ENCODE data around the gene BTBD9. TPM values are rescaled to one million over a fixed set of nuclear protein-coding genes. Genes with fewer than 3 reads are reported as not detected.
"Not testable (repeated sequence)": the region's sequence is repeated elsewhere in the genome, so short reads cannot be mapped to it uniquely, and the experiment has no call there.

Gene BTBD9
- total and polyA plus RNA-seq, 10 donors = 1.2 to 43.1 (median 27.8) TPM

- intact Hi-C loops (cut with DNase I; ENCODE audit: low total_unique reads) = no loop called here
- 78 to 90% (median 79%) methylated on average over 1 of the region's 1 CpG for WGBS, 5 donors
- Histone ChIP-seq H3K27me3 (replicated peaks in 1 of 7) (no peaks in the 10 kb centered on the region), H3K36me3 (no peaks in the 10 kb centered on the region), H3K4me1 (peaks cover 0 to 50% (median 18%) of the 10 kb centered on the region in 6 donors), H3K9me3 (peaks cover 0 to 6% (median 0%) of the 10 kb centered on the region in 8 donors), H3K27ac (no peak overlapping the region), H3K4me3 (no peak overlapping the region)
- TF ChIP-seq POLR2A (IDR thresholded peaks at IDR 0.05) (no peak), CTCF (IDR thresholded peaks at IDR 0.05 in 8 of 11, conservative IDR thresholded peaks at IDR 0.05 in 3 of 11) (no peak), POLR2AphosphoS5 (IDR thresholded peaks at IDR 0.05) (no peak)
- no peak for DNase-seq
Observed at GRCh38 chr6:38634518-38634917, 5.2 kb downstream of the BTBD9 start.

GRCh38 chr6:38632490-38632889 lies 7.2 kb downstream of the BTBD9 start:
- Histone ChIP-seq H3K4me3 (no peak overlapping the region), H3K4me1 (peaks cover 0 to 32% (median 7%) of the 10 kb centered on the region in 6 donors), H3K36me3 (no peaks in the 10 kb centered on the region), H3K27ac (no peak overlapping the region), H3K9me3 (peaks cover 0 to 6% (median 0%) of the 10 kb centered on the region in 8 donors), H3K27me3 (replicated peaks in 1 of 7) (no peaks in the 10 kb centered on the region)
- TF ChIP-seq POLR2A (IDR thresholded peaks at IDR 0.05) (no peak), CTCF (IDR thresholded peaks at IDR 0.05 in 8 of 11, conservative IDR thresholded peaks at IDR 0.05 in 3 of 11) (no peak), POLR2AphosphoS5 (IDR thresholded peaks at IDR 0.05) (no peak)
- no peak for DNase-seq
- 69 to 89% (median 80%) methylated on average over 1 of the region's 1 CpG for whole genome bisulfite sequencing, 5 donors
- intact Hi-C loops (cut with DNase I; ENCODE audit: low total_unique reads) = no loop called here

- TF ChIP-seq POLR2A (IDR thresholded peaks at IDR 0.05) (no peak), CTCF (IDR thresholded peaks at IDR 0.05 in 8 of 11, conservative IDR thresholded peaks at IDR 0.05 in 3 of 11) (no peak), POLR2AphosphoS5 (IDR thresholded peaks at IDR 0.05) (no peak)
- Histone ChIP-seq H3K4me1 (peaks cover 0 to 21% (median 5%) of the 10 kb centered on the region in 6 donors), H3K4me3 (no peak overlapping the region), H3K9me3 (peaks cover 0 to 6% (median 0%) of the 10 kb centered on the region in 8 donors), H3K27me3 (replicated peaks in 1 of 7) (no peaks in the 10 kb centered on the region), H3K36me3 (no peaks in the 10 kb centered on the region), H3K27ac (no peak overlapping the region)
- 75 to 84% (median 83%) methylated on average over 3 of the region's 3 CpGs for WGBS, 5 donors
- no peak for DNase-seq
- intact Hi-C loops (cut with DNase I; ENCODE audit: low total_unique reads) = no loop called here
Observed at GRCh38 chr6:38631186-38631783, 8.4 kb downstream of the BTBD9 start.

DNA sequence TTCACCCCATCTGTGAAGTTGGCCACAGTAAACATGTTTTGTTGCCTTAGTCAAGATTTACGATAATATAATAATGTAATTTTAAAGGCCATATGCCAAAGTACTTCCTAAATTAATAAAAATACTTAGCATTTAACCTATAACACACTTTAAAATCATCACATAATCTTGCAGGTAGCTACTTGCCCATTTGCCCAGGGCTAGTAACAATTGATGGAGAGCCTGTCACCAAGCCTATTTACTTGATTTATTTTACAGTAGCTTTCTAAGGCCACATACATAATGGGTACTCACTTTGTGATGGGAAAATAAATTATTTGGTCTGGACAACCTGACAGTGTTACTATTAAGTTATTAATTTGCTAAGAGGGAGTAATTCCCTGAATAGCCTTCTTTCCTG lies 14.5 kb downstream of the BTBD9 start:
- Histone ChIP-seq H3K9me3 (no peaks in the 10 kb centered on the region), H3K36me3 (peaks cover 0 to 3% (median 0%) of the 10 kb centered on the region in 6 donors), H3K27ac (no peak overlapping the region), H3K27me3 (replicated peaks in 1 of 7) (no peaks in the 10 kb centered on the region), H3K4me1 (no peaks in the 10 kb centered on the region), H3K4me3 (no peak overlapping the region)
- TF ChIP-seq POLR2A (IDR thresholded peaks at IDR 0.05) = no peak
- TF ChIP-seq POLR2AphosphoS5 (IDR thresholded peaks at IDR 0.05) = no peak
- intact Hi-C loops (cut with DNase I; ENCODE audit: low total_unique reads) = no loop called here
- no peak for DNase-seq
- 93 to 100% (median 96%) methylated on average over 1 of the region's 1 CpG for WGBS, 5 donors

- intact Hi-C loops (cut with DNase I; ENCODE audit: low total_unique reads) = not testable (repeated sequence)
Observed at GRCh38 chr6:38619342-38619741, 20.4 kb downstream of the BTBD9 start.

GRCh38 chr6:38618301-38618700 lies 21.4 kb downstream of the BTBD9 start:
- H3K27ac ChIP-seq; H3K4me1 ChIP-seq; H3K36me3 ChIP-seq; H3K4me3 ChIP-seq; H3K27me3 ChIP-seq (replicated peaks in 1 of 7); intact Hi-C loops (cut with DNase I; ENCODE audit: low total_unique reads); H3K9me3 ChIP-seq; DNase-seq: not testable (repeated sequence)
- 89 to 100% (median 94%) methylated on average over 1 of the region's 1 CpG for WGBS, 5 donors

More at GRCh38 chr6:38619342-38619741, 20.4 kb downstream of the BTBD9 start:
- not testable (repeated sequence) for H3K9me3 ChIP-seq; H3K4me1 ChIP-seq; H3K27me3 ChIP-seq (replicated peaks in 1 of 7); DNase-seq; H3K4me3 ChIP-seq; H3K36me3 ChIP-seq; H3K27ac ChIP-seq
- WGBS, 5 donors = 76 to 96% (median 88%) methylated on average over 1 of the region's 1 CpG
